PFSK-1 (cell line): Measurements from ENCODE around the gene NIFK.

Experiments used
- REST ChIP-seq, 2 experiments: IDR thresholded peaks; 2 replicates each; pipeline versions ENCODE4 v1.6.1 to v1.8.0; 2011 to 2012; ENCODE audit warnings: low read depth in 2 of 2, low read length in 2 of 2, control low read depth in 1 of 2, inconsistent platforms in 1 of 2, mild to moderate bottlenecking in 1 of 2, moderate library complexity in 1 of 2; ENCODE audit not compliant: insufficient read depth in 1 of 2
- TAF1 ChIP-seq: IDR thresholded peaks from 2 replicates; pipeline ENCODE4 v1.6.1; 2012; ENCODE audit warnings: low read length, control low read depth, borderline replicate concordance; ENCODE audit not compliant: insufficient read depth

- TF ChIP-seq REST (IDR thresholded peaks at IDR 0.05; ENCODE audit: insufficient read depth in 1 of 2, low read depth in 2 of 2, low read length in 2 of 2) (no peak), TAF1 (no peak)
Observed at GRCh38 chr2:121696410-121696930, 40.2 kb downstream of the NIFK start.
